SK-N-SH treated with all-trans-retinoic acid at 6 μM for 48 hours (cell line): ENCODE data around the gene CEP85.

Source experiments
- ATAC-seq: fragments of 200-7000 bp; cut with Tn5 transposase; 3 replicates; pipeline ENCODE4 v1.9.1; 2020; ENCODE audit warnings: mild to moderate bottlenecking, moderate library complexity
- ARNTL ChIP-seq: fragments of 450-650 bp; formaldehyde crosslinking; IDR thresholded peaks from 2 replicates; pipeline ENCODE4 v1.5.0; 2020; ENCODE audit warnings: low read depth, mild to moderate bottlenecking, moderate library complexity, borderline replicate concordance
- BACH2 ChIP-seq: fragments of 250-450 bp; sonication (Bioruptor Pico); IDR thresholded peaks from 2 replicates; pipeline ENCODE4 v1.9.0; 2021; ENCODE audit warnings: mild to moderate bottlenecking, borderline replicate concordance
- CSDC2 ChIP-seq: fragments of 250-450 bp; sonication (Bioruptor Pico); IDR thresholded peaks from 2 replicates; pipeline ENCODE4 v1.5.0; 2020; ENCODE audit warnings: mild to moderate bottlenecking, moderate library complexity
- ESRRG ChIP-seq: fragments of 250-450 bp; sonication (Bioruptor Pico); IDR thresholded peaks from 2 replicates; pipeline ENCODE4 v1.6.1; 2021; ENCODE audit warnings: mild to moderate bottlenecking
- ISL1 ChIP-seq: fragments of 250-450 bp; sonication (Bioruptor Pico); IDR thresholded peaks from 2 replicates; pipeline ENCODE4 v2.1.2; 2022; ENCODE audit warnings: mild to moderate bottlenecking, moderate library complexity
- OSR1 ChIP-seq: fragments of 250-450 bp; sonication (Bioruptor Pico); IDR thresholded peaks from 2 replicates; pipeline ENCODE4 v1.8.0; 2022; ENCODE audit warnings: moderate library complexity, mild to moderate bottlenecking, inconsistent platforms
- PPARA ChIP-seq: fragments of 250-450 bp; sonication (Bioruptor Pico); IDR thresholded peaks from 2 replicates; pipeline ENCODE4 v1.5.0; 2020; ENCODE audit warnings: mild to moderate bottlenecking, borderline replicate concordance
- RARB ChIP-seq: fragments of 250-450 bp; sonication (Bioruptor Pico); IDR thresholded peaks from 2 replicates; pipeline ENCODE4 v1.8.0; 2021; ENCODE audit warnings: mild to moderate bottlenecking, moderate library complexity
- SNAI2 ChIP-seq: fragments of 250-450 bp; sonication (Bioruptor Pico); IDR thresholded peaks from 2 replicates; pipeline ENCODE4 v1.5.0; 2020; ENCODE audit warnings: mild to moderate bottlenecking, moderate library complexity
- TCF4 ChIP-seq: fragments of 250-450 bp; sonication (Bioruptor Pico); IDR thresholded peaks from 2 replicates; pipeline ENCODE4 v1.8.0; 2021; ENCODE audit warnings: mild to moderate bottlenecking, moderate library complexity, borderline replicate concordance
- TOX ChIP-seq: fragments of 250-450 bp; sonication (Bioruptor Pico); IDR thresholded peaks from 2 replicates; pipeline ENCODE4 v1.8.0; 2021; ENCODE audit warnings: mild to moderate bottlenecking, moderate library complexity, borderline replicate concordance
- ZC3H10 ChIP-seq: fragments of 250-450 bp; sonication (Bioruptor Pico); IDR thresholded peaks from 2 replicates; pipeline ENCODE4 v1.5.1; 2021; ENCODE audit warnings: mild to moderate bottlenecking, moderate library complexity
- ZFP3 ChIP-seq: fragments of 250-450 bp; sonication (Bioruptor Pico); IDR thresholded peaks from 2 replicates; pipeline ENCODE4 v1.5.0; 2020; ENCODE audit warnings: mild to moderate bottlenecking, moderate library complexity
- ZFP30 ChIP-seq: fragments of 450-650 bp; formaldehyde crosslinking; IDR thresholded peaks from 2 replicates; pipeline ENCODE4 v1.5.0; 2022; ENCODE audit warnings: mild to moderate bottlenecking, moderate library complexity
- ZNF565 ChIP-seq: fragments of 450-650 bp; formaldehyde crosslinking; conservative IDR thresholded peaks from 2 replicates; pipeline ENCODE4 v1.5.0; 2020; ENCODE audit warnings: low read depth, mild to moderate bottlenecking, moderate library complexity
- ZNF70 ChIP-seq: fragments of 450-650 bp; formaldehyde crosslinking; IDR thresholded peaks from 2 replicates; pipeline ENCODE4 v1.5.0; 2020; ENCODE audit warnings: mild to moderate bottlenecking, moderate library complexity
- ZNF8 ChIP-seq: fragments of 450-650 bp; formaldehyde crosslinking; IDR thresholded peaks from 2 replicates; pipeline ENCODE4 v1.5.0; 2020; ENCODE audit warnings: mild to moderate bottlenecking, moderate library complexity
- TF ChIP-seq, protein P1 (sequence below): fragments of 250-450 bp; sonication (Bioruptor Pico); IDR thresholded peaks from 2 replicates; pipeline ENCODE4 v1.5.1; 2021; ENCODE audit warnings: mild to moderate bottlenecking, moderate library complexity
- TF ChIP-seq, protein P2 (sequence below): fragments of 250-450 bp; sonication (Bioruptor Pico); IDR thresholded peaks from 2 replicates; pipeline ENCODE4 v1.8.0; 2021; ENCODE audit warnings: low read depth, mild to moderate bottlenecking, moderate library complexity, borderline replicate concordance
- TF ChIP-seq, protein P3 (sequence below): fragments of 250-450 bp; sonication (Bioruptor Pico); IDR thresholded peaks from 2 replicates; pipeline ENCODE4 v1.5.0; 2020; ENCODE audit warnings: mild to moderate bottlenecking, moderate library complexity
- TF ChIP-seq, protein P4 (sequence below): fragments of 250-450 bp; sonication (Bioruptor Pico); IDR thresholded peaks from 2 replicates; pipeline ENCODE4 v1.5.1; 2020; ENCODE audit warnings: low read depth, mild to moderate bottlenecking, moderate library complexity
- TF ChIP-seq, protein P5 (sequence below): fragments of 250-450 bp; sonication (Bioruptor Pico); IDR thresholded peaks from 2 replicates; pipeline ENCODE4 v1.8.0; 2020; ENCODE audit warnings: mild to moderate bottlenecking, moderate library complexity, borderline replicate concordance

CEP85 gene

DNA sequence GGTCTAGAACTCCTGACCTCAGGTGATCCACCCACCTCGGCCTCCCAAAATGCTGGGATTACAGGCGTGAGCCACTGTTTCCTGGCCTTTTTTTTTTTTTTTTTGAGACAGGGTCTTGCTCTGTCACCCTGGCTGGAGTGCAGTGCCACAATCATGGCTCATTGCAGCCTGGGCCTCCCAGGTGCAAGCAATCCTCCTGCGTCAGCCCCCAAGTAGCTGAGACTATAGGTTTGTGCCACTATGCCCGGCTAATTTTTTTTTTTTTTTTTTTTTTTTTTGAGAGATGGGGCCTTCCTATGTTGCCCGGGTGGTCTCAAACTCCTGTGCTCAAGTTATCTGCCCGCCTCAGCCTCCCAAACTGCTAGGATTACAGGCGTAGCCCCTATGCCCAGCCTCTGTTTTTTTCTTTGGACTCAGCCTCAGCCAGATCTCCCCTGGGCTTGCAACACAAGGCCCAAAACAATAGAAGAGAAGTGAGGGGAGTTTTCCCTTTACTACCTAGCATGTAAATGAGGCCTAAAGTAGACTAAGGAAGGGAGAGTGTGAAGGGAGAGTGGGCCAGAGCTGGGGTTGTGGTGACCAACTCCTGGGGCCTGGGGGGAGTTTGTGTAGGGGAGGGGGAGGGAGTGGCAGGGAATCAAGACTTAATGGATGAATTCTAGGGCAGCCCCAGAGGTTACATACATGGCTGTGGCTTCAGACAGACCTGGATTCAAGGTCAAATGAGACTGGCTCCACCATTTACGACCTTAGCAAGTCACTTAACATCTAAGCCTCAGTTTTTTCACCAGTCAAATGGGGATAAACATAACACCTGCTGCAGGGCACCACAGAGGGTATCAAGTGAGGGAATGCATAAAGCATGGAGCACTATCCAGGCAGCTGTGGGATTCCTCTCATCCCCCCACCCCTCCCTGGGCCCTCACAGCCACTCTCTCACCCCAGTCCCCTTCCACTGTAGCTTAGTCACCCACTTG lies 82.2 kb downstream of the CEP85 start:
- no peak for ATAC-seq
- no peak for TF ChIP-seq OSR1 (CRISPR knock-in tag)
- no peak for TF ChIP-seq TOX (CRISPR knock-in tag)
- TF ChIP-seq, protein P1, sequence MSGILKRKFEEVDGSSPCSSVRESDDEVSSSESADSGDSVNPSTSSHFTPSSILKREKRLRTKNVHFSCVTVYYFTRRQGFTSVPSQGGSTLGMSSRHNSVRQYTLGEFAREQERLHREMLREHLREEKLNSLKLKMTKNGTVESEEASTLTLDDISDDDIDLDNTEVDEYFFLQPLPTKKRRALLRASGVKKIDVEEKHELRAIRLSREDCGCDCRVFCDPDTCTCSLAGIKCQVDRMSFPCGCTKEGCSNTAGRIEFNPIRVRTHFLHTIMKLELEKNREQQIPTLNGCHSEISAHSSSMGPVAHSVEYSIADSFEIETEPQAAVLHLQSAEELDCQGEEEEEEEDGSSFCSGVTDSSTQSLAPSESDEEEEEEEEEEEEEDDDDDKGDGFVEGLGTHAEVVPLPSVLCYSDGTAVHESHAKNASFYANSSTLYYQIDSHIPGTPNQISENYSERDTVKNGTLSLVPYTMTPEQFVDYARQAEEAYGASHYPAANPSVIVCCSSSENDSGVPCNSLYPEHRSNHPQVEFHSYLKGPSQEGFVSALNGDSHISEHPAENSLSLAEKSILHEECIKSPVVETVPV (CRISPR knock-in tag) = no peak
- no peak for TF ChIP-seq ARNTL (CRISPR knock-in tag)
- no peak for TF ChIP-seq SNAI2 (CRISPR knock-in tag)
- TF ChIP-seq ZNF8 (CRISPR knock-in tag) = no peak
- no peak for TF ChIP-seq ISL1 (CRISPR knock-in tag)
- no peak for TF ChIP-seq ZC3H10 (CRISPR knock-in tag)
- TF ChIP-seq ZNF70 = no peak
- no peak for TF ChIP-seq ZFP30 (CRISPR knock-in tag)
- no peak for TF ChIP-seq TCF4
- TF ChIP-seq, protein P2, sequence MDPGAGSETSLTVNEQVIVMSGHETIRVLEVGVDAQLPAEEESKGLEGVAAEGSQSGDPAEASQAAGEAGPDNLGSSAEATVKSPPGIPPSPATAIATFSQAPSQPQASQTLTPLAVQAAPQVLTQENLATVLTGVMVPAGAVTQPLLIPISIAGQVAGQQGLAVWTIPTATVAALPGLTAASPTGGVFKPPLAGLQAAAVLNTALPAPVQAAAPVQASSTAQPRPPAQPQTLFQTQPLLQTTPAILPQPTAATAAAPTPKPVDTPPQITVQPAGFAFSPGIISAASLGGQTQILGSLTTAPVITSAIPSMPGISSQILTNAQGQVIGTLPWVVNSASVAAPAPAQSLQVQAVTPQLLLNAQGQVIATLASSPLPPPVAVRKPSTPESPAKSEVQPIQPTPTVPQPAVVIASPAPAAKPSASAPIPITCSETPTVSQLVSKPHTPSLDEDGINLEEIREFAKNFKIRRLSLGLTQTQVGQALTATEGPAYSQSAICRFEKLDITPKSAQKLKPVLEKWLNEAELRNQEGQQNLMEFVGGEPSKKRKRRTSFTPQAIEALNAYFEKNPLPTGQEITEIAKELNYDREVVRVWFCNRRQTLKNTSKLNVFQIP = no peak
- TF ChIP-seq PPARA (CRISPR knock-in tag) = no peak
- TF ChIP-seq ESRRG (CRISPR knock-in tag) = no peak
- no peak for TF ChIP-seq CSDC2 (CRISPR knock-in tag)
- TF ChIP-seq BACH2 (CRISPR knock-in tag) = no peak
- TF ChIP-seq, protein P3, sequence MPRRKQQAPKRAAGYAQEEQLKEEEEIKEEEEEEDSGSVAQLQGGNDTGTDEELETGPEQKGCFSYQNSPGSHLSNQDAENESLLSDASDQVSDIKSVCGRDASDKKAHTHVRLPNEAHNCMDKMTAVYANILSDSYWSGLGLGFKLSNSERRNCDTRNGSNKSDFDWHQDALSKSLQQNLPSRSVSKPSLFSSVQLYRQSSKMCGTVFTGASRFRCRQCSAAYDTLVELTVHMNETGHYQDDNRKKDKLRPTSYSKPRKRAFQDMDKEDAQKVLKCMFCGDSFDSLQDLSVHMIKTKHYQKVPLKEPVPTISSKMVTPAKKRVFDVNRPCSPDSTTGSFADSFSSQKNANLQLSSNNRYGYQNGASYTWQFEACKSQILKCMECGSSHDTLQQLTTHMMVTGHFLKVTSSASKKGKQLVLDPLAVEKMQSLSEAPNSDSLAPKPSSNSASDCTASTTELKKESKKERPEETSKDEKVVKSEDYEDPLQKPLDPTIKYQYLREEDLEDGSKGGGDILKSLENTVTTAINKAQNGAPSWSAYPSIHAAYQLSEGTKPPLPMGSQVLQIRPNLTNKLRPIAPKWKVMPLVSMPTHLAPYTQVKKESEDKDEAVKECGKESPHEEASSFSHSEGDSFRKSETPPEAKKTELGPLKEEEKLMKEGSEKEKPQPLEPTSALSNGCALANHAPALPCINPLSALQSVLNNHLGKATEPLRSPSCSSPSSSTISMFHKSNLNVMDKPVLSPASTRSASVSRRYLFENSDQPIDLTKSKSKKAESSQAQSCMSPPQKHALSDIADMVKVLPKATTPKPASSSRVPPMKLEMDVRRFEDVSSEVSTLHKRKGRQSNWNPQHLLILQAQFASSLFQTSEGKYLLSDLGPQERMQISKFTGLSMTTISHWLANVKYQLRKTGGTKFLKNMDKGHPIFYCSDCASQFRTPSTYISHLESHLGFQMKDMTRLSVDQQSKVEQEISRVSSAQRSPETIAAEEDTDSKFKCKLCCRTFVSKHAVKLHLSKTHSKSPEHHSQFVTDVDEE (CRISPR knock-in tag) = no peak
- no peak for TF ChIP-seq ZNF565 (CRISPR knock-in tag)

DNA sequence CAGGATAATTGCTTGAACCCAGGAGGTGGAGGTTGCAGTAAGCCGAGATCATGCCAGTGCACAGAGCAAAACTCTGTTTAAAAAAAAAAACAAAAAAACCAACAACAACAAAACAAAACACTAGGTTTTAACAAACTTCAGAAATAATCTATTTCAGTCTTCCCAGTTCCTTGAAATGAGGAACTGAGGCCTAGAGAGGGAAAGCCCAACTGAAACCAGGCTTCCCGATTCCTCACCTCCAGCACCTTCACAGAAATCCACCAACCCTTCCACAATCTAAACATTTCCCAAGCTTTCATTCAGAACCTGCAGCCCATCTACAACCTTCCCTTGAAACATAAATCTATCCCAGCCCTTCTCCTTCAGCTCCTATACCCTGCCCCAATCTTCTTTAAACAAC lies 83.1 kb downstream of the CEP85 start:
- TF ChIP-seq, protein P4, sequence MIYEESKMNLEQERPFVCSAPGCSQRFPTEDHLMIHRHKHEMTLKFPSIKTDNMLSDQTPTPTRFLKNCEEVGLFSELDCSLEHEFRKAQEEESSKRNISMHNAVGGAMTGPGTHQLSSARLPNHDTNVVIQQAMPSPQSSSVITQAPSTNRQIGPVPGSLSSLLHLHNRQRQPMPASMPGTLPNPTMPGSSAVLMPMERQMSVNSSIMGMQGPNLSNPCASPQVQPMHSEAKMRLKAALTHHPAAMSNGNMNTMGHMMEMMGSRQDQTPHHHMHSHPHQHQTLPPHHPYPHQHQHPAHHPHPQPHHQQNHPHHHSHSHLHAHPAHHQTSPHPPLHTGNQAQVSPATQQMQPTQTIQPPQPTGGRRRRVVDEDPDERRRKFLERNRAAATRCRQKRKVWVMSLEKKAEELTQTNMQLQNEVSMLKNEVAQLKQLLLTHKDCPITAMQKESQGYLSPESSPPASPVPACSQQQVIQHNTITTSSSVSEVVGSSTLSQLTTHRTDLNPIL (CRISPR knock-in tag) = no peak
- TF ChIP-seq ZFP3 (CRISPR knock-in tag) (no peak), ZNF8 (CRISPR knock-in tag) (no peak), RARB (no peak), ZNF565 (CRISPR knock-in tag) (no peak), OSR1 (CRISPR knock-in tag) (no peak), TOX (CRISPR knock-in tag) (no peak), TCF4 (no peak), BACH2 (CRISPR knock-in tag) (no peak)
- TF ChIP-seq, protein P5, sequence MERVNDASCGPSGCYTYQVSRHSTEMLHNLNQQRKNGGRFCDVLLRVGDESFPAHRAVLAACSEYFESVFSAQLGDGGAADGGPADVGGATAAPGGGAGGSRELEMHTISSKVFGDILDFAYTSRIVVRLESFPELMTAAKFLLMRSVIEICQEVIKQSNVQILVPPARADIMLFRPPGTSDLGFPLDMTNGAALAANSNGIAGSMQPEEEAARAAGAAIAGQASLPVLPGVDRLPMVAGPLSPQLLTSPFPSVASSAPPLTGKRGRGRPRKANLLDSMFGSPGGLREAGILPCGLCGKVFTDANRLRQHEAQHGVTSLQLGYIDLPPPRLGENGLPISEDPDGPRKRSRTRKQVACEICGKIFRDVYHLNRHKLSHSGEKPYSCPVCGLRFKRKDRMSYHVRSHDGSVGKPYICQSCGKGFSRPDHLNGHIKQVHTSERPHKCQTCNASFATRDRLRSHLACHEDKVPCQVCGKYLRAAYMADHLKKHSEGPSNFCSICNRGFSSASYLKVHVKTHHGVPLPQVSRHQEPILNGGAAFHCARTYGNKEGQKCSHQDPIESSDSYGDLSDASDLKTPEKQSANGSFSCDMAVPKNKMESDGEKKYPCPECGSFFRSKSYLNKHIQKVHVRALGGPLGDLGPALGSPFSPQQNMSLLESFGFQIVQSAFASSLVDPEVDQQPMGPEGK (CRISPR knock-in tag) = no peak
- TF ChIP-seq, protein P3 (CRISPR knock-in tag) = no peak
- TF ChIP-seq, protein P2 = no peak
- TF ChIP-seq, all 23 proteins: peak for 0
- ATAC-seq = no peak
